Heart left ventricle (tissue), 13 donors: ENCODE data around the gene ZNF70.

Experiments
- CTCF ChIP-seq, 12 donors: fragments of 200-600 bp; sonication (generic) in 4 of 12; IDR thresholded peaks; one replicate each; pipeline versions ENCODE4 v1.5.0 to v1.8.0; 2018 to 2022; ENCODE audit warnings: antibody characterized with exemption in 12 of 12, mild to moderate bottlenecking in 5 of 12
- POLR2A ChIP-seq, 2 donors: fragments of 450-650 bp; IDR thresholded peaks; one replicate each; pipeline ENCODE4 v1.6.1; 2017; ENCODE audit warnings: antibody characterized with exemption in 2 of 2, mild to moderate bottlenecking in 2 of 2, moderate library complexity in 2 of 2
- donor health status: ischemic (EF 13 %, LVEDD 7.1; RV severe dilation, severe dysfunction).
- donor health status: DM: no; HTN: yes; CAD: no.
- donor health status: DM: no; HTN: no; CAD: no.
- donor health status: ischemic (EF 25% LVEDD 6.9; RV normal size, moderate dysfunction).
- donor health status: ischemic (EF 25% LVEDD 5.7; RV mildly dilated, moderate dysfunction).
- donor health status: ischemic (EF 35%, LVEDD 5.7; RV mildly dilated, moderate dysfunction).
- donor health status: nonischemic (EF 11% LVEDD 7.7; RV severe dilation, severe dysfunction).
- donor health status: DM: yes; HTN: yes; CAD: no.
- donor health status: PGD.
- donor health status: ischemic (EF 29% LVEDD 5.4; RV normal size, mild dysfunction).
- donor health status: nonischemic (EF 23%, LVEDD 6.1; RV moderate dilation, normal function).

- no peak for TF ChIP-seq CTCF (IDR thresholded peaks at IDR 0.05)
- TF ChIP-seq POLR2A (IDR thresholded peaks at IDR 0.05) = no peak
Measured at GRCh38 chr22:23698673-23699235, 52.2 kb downstream of the ZNF70 start.
